Osteoblast (primary cell): Measurements from ENCODE around the gene MRPL19. TPM values are rescaled to one million over a fixed set of nuclear protein-coding genes. Genes with fewer than 3 reads are reported as not detected.

Experiments used
- DNase-seq: peaks from one replicate; pipeline ENCODE4 v3.0.0; 2011; ENCODE audit warnings: low spot score, mixed read lengths; ENCODE audit not compliant: insufficient read length; ENCODE audit errors: missing footprints
- H2AFZ ChIP-seq: 2 replicates; pipeline ENCODE4 v1.6.0; 2011; ENCODE audit warnings: mild to moderate bottlenecking, low read length
- H3K27ac ChIP-seq: 2 replicates; pipeline ENCODE4 v1.5.1; 2011; ENCODE audit warnings: mild to moderate bottlenecking, low read depth, low read length, moderate library complexity
- H3K27me3 ChIP-seq: 2 replicates; pipeline ENCODE4 v1.6.0; 2012; ENCODE audit warnings: mild to moderate bottlenecking, control low read depth, inconsistent platforms, low read length, moderate library complexity; ENCODE audit not compliant: insufficient read depth
- H3K36me3 ChIP-seq: 2 replicates; pipeline ENCODE4 v1.5.1; 2011; ENCODE audit warnings: mild to moderate bottlenecking, low read length, control low read depth, moderate library complexity; ENCODE audit not compliant: insufficient read depth
- H3K4me1 ChIP-seq: 2 replicates; pipeline ENCODE4 v1.5.1; 2011; ENCODE audit warnings: mild to moderate bottlenecking, low read length, control low read depth, moderate library complexity; ENCODE audit not compliant: insufficient read depth
- H3K4me2 ChIP-seq: 2 replicates; pipeline ENCODE4 v1.6.0; 2011; ENCODE audit warnings: mild to moderate bottlenecking, low read length; ENCODE audit not compliant: insufficient read depth
- H3K4me3 ChIP-seq: fragments of 200-600 bp; sonication (generic); 3 replicates; pipeline ENCODE4 v1.5.1; 2012; ENCODE audit warnings: mild to moderate bottlenecking, low read length, inconsistent platforms; ENCODE audit not compliant: insufficient read depth
- H3K79me2 ChIP-seq: 2 replicates; pipeline ENCODE4 v1.6.0; 2012; ENCODE audit warnings: mild to moderate bottlenecking, low read length, control low read depth, inconsistent platforms; ENCODE audit not compliant: insufficient read depth
- H3K9me3 ChIP-seq: 2 replicates; pipeline ENCODE4 v1.5.1; 2011; ENCODE audit warnings: low read depth, low read length, control low read depth
- H4K20me1 ChIP-seq: 2 replicates; pipeline ENCODE4 v1.6.0; 2012; ENCODE audit warnings: mild to moderate bottlenecking, low read length, control low read depth; ENCODE audit not compliant: insufficient read depth
- CTCF ChIP-seq: IDR thresholded peaks from 2 replicates; pipeline ENCODE4 v1.5.1; 2011; ENCODE audit warnings: mild to moderate bottlenecking, low read depth, low read length, moderate library complexity; ENCODE audit errors: extremely low read depth
- total RNA-seq: library from RNA; depleted of rRNA; stranded (reverse); fragments of >200 nt; gene quantifications from 2 replicates; pipeline ENCODE4 v1.2.3, GENCODE V29; 2012

Gene MRPL19
- total RNA-seq, 1 donor: 35.8 TPM

- Histone ChIP-seq H3K9me3 (no peaks in the 10 kb centered on the region), H2AFZ (no peak overlapping the region), H3K36me3 (no peaks in the 10 kb centered on the region), H3K4me2 (no peak overlapping the region), H3K79me2 (no peaks in the 10 kb centered on the region), H4K20me1 (no peaks in the 10 kb centered on the region), H3K27ac (no peak overlapping the region), H3K4me1 (peaks cover 22% of the 10 kb centered on the region), H3K4me3 (no peak overlapping the region), H3K27me3 (peaks cover 4% of the 10 kb centered on the region)
- no peak for DNase-seq
- TF ChIP-seq CTCF: no peak
Measured at GRCh38 chr2:75622929-75623328, 23.7 kb upstream of the MRPL19 start.

- Histone ChIP-seq H3K79me2 (no peaks in the 10 kb centered on the region), H3K4me1 (peaks cover 6% of the 10 kb centered on the region), H3K4me3 (no peak overlapping the region), H3K9me3 (no peaks in the 10 kb centered on the region), H3K27ac (no peak overlapping the region), H2AFZ (no peak overlapping the region), H3K27me3 (peaks cover 4% of the 10 kb centered on the region), H3K4me2 (no peak overlapping the region), H3K36me3 (no peaks in the 10 kb centered on the region), H4K20me1 (no peaks in the 10 kb centered on the region)
- peak; percentile 87 for DNase-seq
- peak; percentile 99 for TF ChIP-seq CTCF
Measured at GRCh38 chr2:75627902-75628504, 18.6 kb upstream of the MRPL19 start.

GRCh38 chr2:75632091-75632701 is 14.4 kb upstream of the MRPL19 start:
- Histone ChIP-seq H3K27me3 (peaks cover 7% of the 10 kb centered on the region), H4K20me1 (no peaks in the 10 kb centered on the region), H3K4me2 (peak overlapping the region; percentile 24), H3K4me3 (no peak overlapping the region), H3K4me1 (peaks cover 5% of the 10 kb centered on the region), H3K27ac (no peak overlapping the region), H2AFZ (peak overlapping the region; percentile 19), H3K36me3 (no peaks in the 10 kb centered on the region), H3K79me2 (no peaks in the 10 kb centered on the region), H3K9me3 (no peaks in the 10 kb centered on the region)
- no peak for DNase-seq
- TF ChIP-seq CTCF: no peak

- Histone ChIP-seq H2AFZ (no peak overlapping the region), H3K36me3 (no peaks in the 10 kb centered on the region), H3K27ac (no peak overlapping the region), H3K9me3 (no peaks in the 10 kb centered on the region), H3K27me3 (peaks cover 12% of the 10 kb centered on the region), H3K4me2 (no peak overlapping the region), H4K20me1 (no peaks in the 10 kb centered on the region), H3K4me3 (no peak overlapping the region), H3K79me2 (no peaks in the 10 kb centered on the region), H3K4me1 (peaks cover 5% of the 10 kb centered on the region)
- TF ChIP-seq CTCF: no peak
- DNase-seq: no peak
Measured at GRCh38 chr2:75632813-75633212, 13.8 kb upstream of the MRPL19 start.
